ENCODE data around the gene TLR4. TPM values are rescaled to one million over a fixed set of nuclear protein-coding genes. Genes with fewer than 3 reads are reported as not detected.

The TLR4 gene
- total RNA-seq: 9.3 TPM

DNA sequence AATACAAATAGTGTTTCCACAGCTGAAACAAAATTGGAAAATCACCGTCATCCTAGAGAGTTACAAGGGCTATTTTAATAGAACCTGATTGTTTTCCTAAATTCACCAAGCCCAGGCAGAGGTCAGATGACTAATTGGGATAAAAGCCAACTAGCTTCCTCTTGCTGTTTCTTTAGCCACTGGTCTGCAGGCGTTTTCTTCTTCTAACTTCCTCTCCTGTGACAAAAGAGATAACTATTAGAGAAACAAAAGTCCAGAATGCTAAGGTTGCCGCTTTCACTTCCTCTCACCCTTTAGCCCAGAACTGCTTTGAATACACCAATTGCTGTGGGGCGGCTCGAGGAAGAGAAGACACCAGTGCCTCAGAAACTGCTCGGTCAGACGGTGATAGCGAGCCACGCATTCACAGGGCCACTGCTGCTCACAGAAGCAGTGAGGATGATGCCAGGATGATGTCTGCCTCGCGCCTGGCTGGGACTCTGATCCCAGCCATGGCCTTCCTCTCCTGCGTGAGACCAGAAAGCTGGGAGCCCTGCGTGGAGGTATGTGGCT, at the start of gene TLR4:
TLR4 (plus strand) TSS at position 380 of the 552 bp plus-strand sequence; CDS start at position 450, 70 bp downstream.
- no peak for DNase-seq (ENCODE audit: extremely low spot score in 2 of 2)
- intact Hi-C loops (cut with DNase I): no loop called here

DNA sequence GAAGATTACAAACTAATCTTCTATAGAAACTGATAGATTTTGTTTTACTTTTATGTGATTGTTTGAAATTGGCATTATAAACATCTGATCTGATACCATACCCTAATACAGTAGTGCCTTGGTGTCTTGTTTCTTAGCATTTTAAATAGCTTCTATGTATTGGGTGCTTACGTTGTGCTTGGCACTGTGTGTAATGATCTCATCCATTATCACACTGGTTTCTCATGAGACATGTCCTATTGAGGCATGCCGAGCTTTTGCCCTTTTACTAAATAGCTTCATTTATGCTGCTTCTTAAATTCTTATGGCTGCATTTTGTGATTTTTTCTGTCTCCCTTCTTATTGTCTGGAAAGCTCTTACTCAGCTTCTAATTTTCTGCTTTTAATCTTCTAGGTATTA, 48.2 kb upstream of the TLR4 start:
- no peak for DNase-seq (ENCODE audit: extremely low spot score in 2 of 2)
- TF ChIP-seq, protein P1, sequence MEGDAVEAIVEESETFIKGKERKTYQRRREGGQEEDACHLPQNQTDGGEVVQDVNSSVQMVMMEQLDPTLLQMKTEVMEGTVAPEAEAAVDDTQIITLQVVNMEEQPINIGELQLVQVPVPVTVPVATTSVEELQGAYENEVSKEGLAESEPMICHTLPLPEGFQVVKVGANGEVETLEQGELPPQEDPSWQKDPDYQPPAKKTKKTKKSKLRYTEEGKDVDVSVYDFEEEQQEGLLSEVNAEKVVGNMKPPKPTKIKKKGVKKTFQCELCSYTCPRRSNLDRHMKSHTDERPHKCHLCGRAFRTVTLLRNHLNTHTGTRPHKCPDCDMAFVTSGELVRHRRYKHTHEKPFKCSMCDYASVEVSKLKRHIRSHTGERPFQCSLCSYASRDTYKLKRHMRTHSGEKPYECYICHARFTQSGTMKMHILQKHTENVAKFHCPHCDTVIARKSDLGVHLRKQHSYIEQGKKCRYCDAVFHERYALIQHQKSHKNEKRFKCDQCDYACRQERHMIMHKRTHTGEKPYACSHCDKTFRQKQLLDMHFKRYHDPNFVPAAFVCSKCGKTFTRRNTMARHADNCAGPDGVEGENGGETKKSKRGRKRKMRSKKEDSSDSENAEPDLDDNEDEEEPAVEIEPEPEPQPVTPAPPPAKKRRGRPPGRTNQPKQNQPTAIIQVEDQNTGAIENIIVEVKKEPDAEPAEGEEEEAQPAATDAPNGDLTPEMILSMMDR (IDR thresholded peaks at IDR 0.05): no peak
- no peak for TF ChIP-seq POLR2A (IDR thresholded peaks at IDR 0.05)
- TF ChIP-seq POLR2AphosphoS5 (IDR thresholded peaks at IDR 0.05; ENCODE audit: insufficient read depth in 1 of 2, low read depth in 1 of 2): no peak
- Histone ChIP-seq H3K36me3 (no peaks in the 10 kb centered on the region), H3K9me3 (no peaks in the 10 kb centered on the region), H3K4me1 (no peaks in the 10 kb centered on the region), H3K27ac (no peak overlapping the region), H3K4me3 (no peak overlapping the region), H3K27me3 (no peaks in the 10 kb centered on the region)
- intact Hi-C loops (cut with DNase I): no loop called here

More for the DNA sequence above, at the start of gene TLR4:
- no peaks in the 10 kb centered on the region for H3K27me3 ChIP-seq
- H3K9me3 ChIP-seq: no peaks in the 10 kb centered on the region
- H3K4me1 ChIP-seq: peaks cover 7% of the 10 kb centered on the region
- H3K4me3 ChIP-seq: peak within 1 kb of the TSS; percentile 33 to 45
- TF ChIP-seq POLR2A (IDR thresholded peaks at IDR 0.05) (peak in 1 of 2 donors; percentile 30), POLR2AphosphoS5 (IDR thresholded peaks at IDR 0.05; ENCODE audit: insufficient read depth in 1 of 2, low read depth in 1 of 2) (peak; percentile 71 to 83)
- TF ChIP-seq, protein P1 (IDR thresholded peaks at IDR 0.05): no peak
- H3K36me3 ChIP-seq: no peaks in the 10 kb centered on the region
- H3K27ac ChIP-seq: peak within 1 kb of the TSS; percentile 73

DNA sequence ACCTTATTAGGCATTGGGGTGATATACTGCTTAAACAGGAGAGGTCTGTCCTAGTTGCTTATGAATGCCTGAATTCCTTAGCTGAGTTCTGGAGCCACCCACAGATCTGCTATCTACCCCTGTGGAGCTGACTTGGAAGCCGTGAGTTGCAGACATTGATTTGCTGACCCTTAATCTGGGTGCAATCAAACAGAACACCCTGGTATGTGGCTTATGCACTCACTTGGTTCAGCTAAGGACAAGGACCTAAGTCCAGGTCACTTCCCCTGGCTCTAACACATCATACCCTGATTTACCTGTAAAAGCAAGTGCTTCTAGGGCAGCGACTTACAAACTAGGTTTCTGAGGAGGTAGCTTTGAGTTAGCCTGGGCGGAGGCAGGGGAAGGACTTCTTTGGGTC, 41.6 kb upstream of the TLR4 start:
- intact Hi-C loops (cut with DNase I): no loop called here
- Histone ChIP-seq H3K4me3 (no peak overlapping the region), H3K36me3 (no peaks in the 10 kb centered on the region), H3K27me3 (no peaks in the 10 kb centered on the region), H3K4me1 (no peaks in the 10 kb centered on the region), H3K27ac (no peak overlapping the region), H3K9me3 (no peaks in the 10 kb centered on the region)
- DNase-seq (ENCODE audit: extremely low spot score in 2 of 2): no peak
- TF ChIP-seq, protein P1 (IDR thresholded peaks at IDR 0.05): no peak
- TF ChIP-seq POLR2A (IDR thresholded peaks at IDR 0.05) (no peak), POLR2AphosphoS5 (IDR thresholded peaks at IDR 0.05; ENCODE audit: insufficient read depth in 1 of 2, low read depth in 1 of 2) (no peak)

DNA sequence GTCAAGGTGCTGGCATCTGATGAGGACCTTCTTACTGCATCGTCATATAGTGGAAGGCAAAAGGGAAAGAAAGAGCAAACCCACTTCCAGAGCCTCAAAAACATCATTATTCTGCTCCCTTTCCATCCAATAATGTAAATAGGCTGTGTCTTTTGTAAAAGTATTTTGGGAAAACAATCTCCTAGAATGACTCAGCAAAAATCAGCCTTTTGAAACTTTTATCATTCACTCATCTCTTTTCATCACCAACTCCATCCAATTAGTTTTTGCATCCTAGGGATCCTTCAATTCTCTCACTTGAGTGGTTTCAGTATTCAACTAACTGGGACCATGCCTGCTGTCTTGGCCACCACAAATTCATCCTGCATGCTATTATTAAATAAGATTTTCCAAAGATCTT, 39.8 kb upstream of the TLR4 start:
- intact Hi-C loops (cut with DNase I): no loop called here
- Histone ChIP-seq H3K4me3 (no peak overlapping the region), H3K27ac (no peak overlapping the region), H3K36me3 (no peaks in the 10 kb centered on the region), H3K27me3 (no peaks in the 10 kb centered on the region), H3K4me1 (no peaks in the 10 kb centered on the region), H3K9me3 (no peaks in the 10 kb centered on the region)
- no peak for DNase-seq (ENCODE audit: extremely low spot score in 2 of 2)
- TF ChIP-seq POLR2A (IDR thresholded peaks at IDR 0.05) (no peak), POLR2AphosphoS5 (IDR thresholded peaks at IDR 0.05; ENCODE audit: insufficient read depth in 1 of 2, low read depth in 1 of 2) (no peak)

DNA sequence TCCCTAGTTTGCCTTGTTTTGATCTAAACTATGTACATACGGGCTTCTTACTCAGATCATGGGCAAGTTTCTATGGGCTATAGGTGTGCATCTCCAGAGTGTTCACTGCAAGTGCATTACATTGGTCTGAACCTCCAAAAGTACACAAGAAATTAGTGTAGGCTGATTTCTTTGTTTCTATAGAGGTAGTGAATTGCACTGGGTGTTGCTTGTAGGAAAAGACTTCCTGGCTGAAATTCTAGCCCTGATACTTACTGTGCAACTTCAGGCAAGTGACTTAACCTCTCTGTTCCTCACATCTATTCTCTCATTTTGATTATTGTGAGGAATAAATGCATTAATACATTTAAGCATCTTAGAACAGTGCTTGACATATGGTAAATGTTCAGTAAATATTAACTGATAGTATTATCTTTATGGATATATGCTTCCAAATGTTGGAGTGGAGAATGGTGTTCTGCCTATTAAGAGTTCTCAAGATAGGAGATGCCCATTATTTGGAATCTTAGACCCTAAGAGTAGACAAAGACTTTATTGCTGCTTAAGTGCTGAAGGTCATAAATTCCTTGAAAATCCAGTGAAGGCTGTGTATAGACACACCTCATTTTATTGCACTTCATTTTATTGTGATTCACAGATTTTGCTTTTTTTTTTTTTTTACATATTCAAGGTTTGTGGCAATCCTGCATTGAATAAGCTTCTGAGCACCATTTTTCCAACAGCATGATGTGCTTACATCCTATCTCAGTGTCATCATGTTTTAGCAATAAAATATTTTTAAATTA, 38.4 kb upstream of the TLR4 start:
- intact Hi-C loops (cut with DNase I): no loop called here
- TF ChIP-seq POLR2A (IDR thresholded peaks at IDR 0.05) (no peak), POLR2AphosphoS5 (IDR thresholded peaks at IDR 0.05; ENCODE audit: insufficient read depth in 1 of 2, low read depth in 1 of 2) (no peak)
- TF ChIP-seq, protein P1 (IDR thresholded peaks at IDR 0.05): no peak
- H3K4me1 ChIP-seq: no peaks in the 10 kb centered on the region
- no peaks in the 10 kb centered on the region for H3K9me3 ChIP-seq
- no peaks in the 10 kb centered on the region for H3K36me3 ChIP-seq
- H3K27ac ChIP-seq: no peak overlapping the region
- no peak overlapping the region for H3K4me3 ChIP-seq
- no peak for DNase-seq (ENCODE audit: extremely low spot score in 2 of 2)
- no peaks in the 10 kb centered on the region for H3K27me3 ChIP-seq

Measured in vagina (tissue), 2 donors.